ENCODE measurements around the gene VPS8.

The VPS8 gene

DNA sequence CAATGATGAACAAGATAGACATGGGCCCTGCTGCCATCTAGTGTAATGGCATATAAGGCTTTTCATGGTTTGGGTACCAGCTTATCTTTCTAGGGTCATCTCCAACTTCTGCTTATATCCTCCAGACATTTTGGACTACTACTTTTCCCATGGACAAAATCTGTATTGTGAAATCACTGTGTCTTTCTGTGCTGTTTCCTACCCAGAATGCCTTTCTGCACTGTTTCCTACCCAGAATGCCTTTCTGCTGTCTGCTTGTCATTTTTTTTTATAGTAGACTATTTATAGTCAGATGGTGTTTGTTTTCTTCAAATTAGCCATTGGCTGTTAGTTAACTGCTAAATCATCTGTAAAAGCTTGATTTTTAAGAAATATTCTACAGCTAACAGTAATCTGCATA, 20.1 kb downstream of the VPS8 start:
- H3K9ac ChIP-seq: no peak overlapping the region
- TF ChIP-seq, protein P1, sequence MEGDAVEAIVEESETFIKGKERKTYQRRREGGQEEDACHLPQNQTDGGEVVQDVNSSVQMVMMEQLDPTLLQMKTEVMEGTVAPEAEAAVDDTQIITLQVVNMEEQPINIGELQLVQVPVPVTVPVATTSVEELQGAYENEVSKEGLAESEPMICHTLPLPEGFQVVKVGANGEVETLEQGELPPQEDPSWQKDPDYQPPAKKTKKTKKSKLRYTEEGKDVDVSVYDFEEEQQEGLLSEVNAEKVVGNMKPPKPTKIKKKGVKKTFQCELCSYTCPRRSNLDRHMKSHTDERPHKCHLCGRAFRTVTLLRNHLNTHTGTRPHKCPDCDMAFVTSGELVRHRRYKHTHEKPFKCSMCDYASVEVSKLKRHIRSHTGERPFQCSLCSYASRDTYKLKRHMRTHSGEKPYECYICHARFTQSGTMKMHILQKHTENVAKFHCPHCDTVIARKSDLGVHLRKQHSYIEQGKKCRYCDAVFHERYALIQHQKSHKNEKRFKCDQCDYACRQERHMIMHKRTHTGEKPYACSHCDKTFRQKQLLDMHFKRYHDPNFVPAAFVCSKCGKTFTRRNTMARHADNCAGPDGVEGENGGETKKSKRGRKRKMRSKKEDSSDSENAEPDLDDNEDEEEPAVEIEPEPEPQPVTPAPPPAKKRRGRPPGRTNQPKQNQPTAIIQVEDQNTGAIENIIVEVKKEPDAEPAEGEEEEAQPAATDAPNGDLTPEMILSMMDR (IDR thresholded peaks at IDR 0.05): no peak
- H3K4me3 ChIP-seq (ENCODE audit: low read depth, low read length): no peak overlapping the region
- no peaks in the 10 kb centered on the region for H3K79me2 ChIP-seq
- H3K27me3 ChIP-seq (ENCODE audit: control insufficient read depth, insufficient read depth, low read length): no peaks in the 10 kb centered on the region
- no peaks in the 10 kb centered on the region for H3K36me3 ChIP-seq (ENCODE audit: control insufficient read depth, insufficient read depth, low read length)
- no peak overlapping the region for H3K4me2 ChIP-seq (ENCODE audit: low read length)
- H3K9me3 ChIP-seq (ENCODE audit: control insufficient read depth, low read length): no peaks in the 10 kb centered on the region
- no peak overlapping the region for H2AFZ ChIP-seq
- H3K4me1 ChIP-seq: no peaks in the 10 kb centered on the region
- H3K27ac ChIP-seq: no peak overlapping the region

DNA sequence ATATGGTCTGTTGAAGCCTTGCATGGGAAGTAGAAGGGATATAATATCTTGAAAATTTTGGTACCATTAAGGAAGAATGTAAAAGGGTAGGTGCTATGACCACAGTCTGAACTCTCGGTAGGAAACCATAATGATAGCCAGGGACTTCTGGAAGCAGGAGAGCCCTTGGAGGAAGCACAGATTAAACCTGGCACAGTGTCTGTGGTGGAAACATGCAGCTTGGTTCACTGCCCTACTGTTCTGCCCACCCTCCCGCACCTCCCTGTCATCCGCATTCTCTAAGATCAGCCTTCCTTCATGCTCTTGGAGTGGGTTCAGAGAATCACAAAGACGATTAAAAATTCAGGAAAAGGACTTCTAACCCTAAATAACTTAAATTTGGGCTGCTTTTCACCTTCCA, 20.9 kb downstream of the VPS8 start:
- no peaks in the 10 kb centered on the region for H3K27me3 ChIP-seq (ENCODE audit: control insufficient read depth, insufficient read depth, low read length)
- no peak overlapping the region for H3K27ac ChIP-seq
- H3K36me3 ChIP-seq (ENCODE audit: control insufficient read depth, insufficient read depth, low read length): no peaks in the 10 kb centered on the region
- no peak overlapping the region for H3K4me2 ChIP-seq (ENCODE audit: low read length)
- no peak overlapping the region for H3K9ac ChIP-seq
- H3K4me1 ChIP-seq: no peaks in the 10 kb centered on the region
- TF ChIP-seq, protein P1 (IDR thresholded peaks at IDR 0.05): no peak
- H3K4me3 ChIP-seq (ENCODE audit: low read depth, low read length): no peak overlapping the region
- H3K79me2 ChIP-seq: no peaks in the 10 kb centered on the region
- no peak overlapping the region for H2AFZ ChIP-seq
- H3K9me3 ChIP-seq (ENCODE audit: control insufficient read depth, low read length): no peaks in the 10 kb centered on the region

- TF ChIP-seq, protein P1 (IDR thresholded peaks at IDR 0.05): no peak
- H2AFZ ChIP-seq: no peak overlapping the region
- no peaks in the 10 kb centered on the region for H3K79me2 ChIP-seq
- H3K9ac ChIP-seq: no peak overlapping the region
- H3K4me3 ChIP-seq (ENCODE audit: low read depth, low read length): no peak overlapping the region
- no peaks in the 10 kb centered on the region for H3K9me3 ChIP-seq (ENCODE audit: control insufficient read depth, low read length)
- no peaks in the 10 kb centered on the region for H3K27me3 ChIP-seq (ENCODE audit: control insufficient read depth, insufficient read depth, low read length)
- H3K36me3 ChIP-seq (ENCODE audit: control insufficient read depth, insufficient read depth, low read length): no peaks in the 10 kb centered on the region
- H3K4me1 ChIP-seq: no peaks in the 10 kb centered on the region
- no peak overlapping the region for H3K4me2 ChIP-seq (ENCODE audit: low read length)
- H3K27ac ChIP-seq: no peak overlapping the region
Measured at GRCh38 chr3:184836090-184836822, 24.3 kb downstream of the VPS8 start.

DNA sequence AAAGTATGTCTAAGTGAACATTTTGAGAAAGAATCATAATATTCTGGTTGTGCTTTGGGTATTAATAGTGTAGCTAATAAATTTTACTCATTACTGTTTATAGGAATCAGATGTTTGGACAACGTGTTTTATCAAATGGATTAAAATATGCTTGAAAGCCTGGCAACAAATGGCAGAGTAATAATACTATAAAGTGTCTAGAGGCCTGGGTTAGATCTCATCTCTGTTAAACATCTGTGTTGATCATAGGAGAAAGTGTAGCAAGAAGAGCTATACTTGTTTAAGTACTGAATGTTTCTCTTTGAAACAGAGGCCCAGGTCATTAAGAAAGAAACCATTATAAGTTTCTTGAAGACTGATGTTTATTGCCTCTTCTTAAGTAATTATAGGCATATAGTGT, 30.5 kb downstream of the VPS8 start:
- no peaks in the 10 kb centered on the region for H3K4me1 ChIP-seq
- no peak overlapping the region for H2AFZ ChIP-seq
- TF ChIP-seq, protein P1 (IDR thresholded peaks at IDR 0.05): no peak
- H3K36me3 ChIP-seq (ENCODE audit: control insufficient read depth, insufficient read depth, low read length): no peaks in the 10 kb centered on the region
- H3K27ac ChIP-seq: no peak overlapping the region
- no peak overlapping the region for H3K4me3 ChIP-seq (ENCODE audit: low read depth, low read length)
- no peaks in the 10 kb centered on the region for H3K79me2 ChIP-seq
- no peak overlapping the region for H3K9ac ChIP-seq
- H3K4me2 ChIP-seq (ENCODE audit: low read length): no peak overlapping the region
- no peaks in the 10 kb centered on the region for H3K9me3 ChIP-seq (ENCODE audit: control insufficient read depth, low read length)
- H3K27me3 ChIP-seq (ENCODE audit: control insufficient read depth, insufficient read depth, low read length): no peaks in the 10 kb centered on the region

DNA sequence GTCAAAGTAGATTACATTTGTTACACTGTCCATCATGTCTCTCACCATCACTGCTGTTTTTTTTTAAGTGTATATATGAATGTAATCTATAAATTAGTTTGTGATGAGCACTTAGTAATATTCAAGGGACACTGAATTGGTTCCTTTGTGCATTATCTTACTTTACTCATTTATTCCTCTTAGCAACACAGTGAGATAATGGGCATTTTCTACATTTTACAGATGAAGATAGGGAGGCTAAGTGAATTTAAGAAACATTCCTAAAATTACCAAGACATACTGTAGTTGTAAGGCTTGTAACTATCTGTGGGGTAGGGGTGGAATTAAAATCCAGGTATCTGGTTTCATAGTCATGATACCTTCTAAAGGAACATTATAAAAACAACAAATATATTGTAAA, 33.9 kb downstream of the VPS8 start:
- H3K4me3 ChIP-seq (ENCODE audit: low read depth, low read length): no peak overlapping the region
- no peaks in the 10 kb centered on the region for H3K79me2 ChIP-seq
- no peaks in the 10 kb centered on the region for H3K36me3 ChIP-seq (ENCODE audit: control insufficient read depth, insufficient read depth, low read length)
- no peak overlapping the region for H3K27ac ChIP-seq
- no peaks in the 10 kb centered on the region for H3K4me1 ChIP-seq
- no peaks in the 10 kb centered on the region for H3K27me3 ChIP-seq (ENCODE audit: control insufficient read depth, insufficient read depth, low read length)
- no peak overlapping the region for H3K4me2 ChIP-seq (ENCODE audit: low read length)
- H2AFZ ChIP-seq: no peak overlapping the region
- H3K9ac ChIP-seq: no peak overlapping the region
- no peaks in the 10 kb centered on the region for H3K9me3 ChIP-seq (ENCODE audit: control insufficient read depth, low read length)
- TF ChIP-seq, protein P1 (IDR thresholded peaks at IDR 0.05): no peak
